CD4-positive, alpha-beta T cell treated with Interleukin-12 subunit alpha and Interleukin-12 subunit beta, for 1 hour (primary cell): Measurements from ENCODE around the gene ZMYND19.
"Not testable (repeated sequence)": the region's sequence is repeated elsewhere in the genome, so short reads cannot be mapped to it uniquely, and the experiment has no call there.

ENCODE experiments used
- DNase-seq: peaks from one replicate; pipeline ENCODE4 v3.0.0-alpha.2; 2020

ZMYND19 gene

GRCh38 chr9:137586854-137587253 lies 3.5 kb downstream of the ZMYND19 start:
- DNase-seq, result no peak

- no peak for DNase-seq
These were observed 6.4 kb downstream of the ZMYND19 start for GRCh38 chr9:137583957-137584356.

DNA sequence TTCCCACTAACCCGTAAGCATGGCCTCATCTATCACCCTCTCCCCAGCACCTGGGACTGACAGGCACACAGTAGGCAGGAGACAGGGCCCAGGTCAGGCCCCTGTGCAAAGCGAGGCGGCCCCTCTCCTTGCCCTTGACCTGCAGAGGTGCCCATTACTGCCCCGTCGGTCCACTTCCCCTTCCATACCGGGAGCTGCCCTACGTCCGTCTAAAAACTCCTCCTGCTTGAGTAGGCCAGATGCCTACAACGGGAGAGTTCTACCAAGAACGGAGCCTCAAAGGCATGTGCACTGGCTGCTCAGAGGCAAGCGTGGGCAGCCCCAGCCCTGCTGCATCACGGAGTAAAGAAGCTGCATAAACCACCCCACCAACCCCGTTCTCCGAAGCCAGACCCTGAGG lies 7.0 kb downstream of the ZMYND19 start:
- no peak for DNase-seq

DNA sequence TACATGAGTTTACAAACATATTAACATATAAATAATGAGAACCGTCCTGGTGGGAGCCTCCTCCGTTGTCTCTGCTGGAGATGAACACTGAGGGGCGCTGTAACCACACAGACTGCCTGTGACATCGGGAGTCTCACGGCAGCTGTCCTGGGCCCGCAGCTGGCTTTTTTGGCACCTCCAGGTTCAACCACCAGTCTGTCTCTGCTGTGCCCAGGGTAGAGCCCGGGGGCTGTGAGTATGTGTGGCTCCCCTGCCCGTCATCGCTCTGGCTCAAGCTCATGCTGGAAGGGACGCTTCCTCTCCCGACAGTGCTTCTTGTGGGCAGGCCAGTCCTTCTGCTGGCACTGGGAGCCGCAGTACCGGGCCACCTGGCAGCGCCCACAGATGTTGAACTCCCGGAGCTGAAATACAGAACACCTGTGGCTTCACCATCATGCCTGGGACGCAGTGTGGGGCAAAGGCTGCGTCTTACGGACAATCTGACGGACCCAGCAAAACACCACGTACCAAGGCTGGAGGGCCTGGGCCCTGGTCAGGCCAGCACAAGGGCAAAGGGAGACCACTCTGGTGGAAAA lies 7.9 kb downstream of the ZMYND19 start:
- DNase-seq, result peak; percentile 21

DNA sequence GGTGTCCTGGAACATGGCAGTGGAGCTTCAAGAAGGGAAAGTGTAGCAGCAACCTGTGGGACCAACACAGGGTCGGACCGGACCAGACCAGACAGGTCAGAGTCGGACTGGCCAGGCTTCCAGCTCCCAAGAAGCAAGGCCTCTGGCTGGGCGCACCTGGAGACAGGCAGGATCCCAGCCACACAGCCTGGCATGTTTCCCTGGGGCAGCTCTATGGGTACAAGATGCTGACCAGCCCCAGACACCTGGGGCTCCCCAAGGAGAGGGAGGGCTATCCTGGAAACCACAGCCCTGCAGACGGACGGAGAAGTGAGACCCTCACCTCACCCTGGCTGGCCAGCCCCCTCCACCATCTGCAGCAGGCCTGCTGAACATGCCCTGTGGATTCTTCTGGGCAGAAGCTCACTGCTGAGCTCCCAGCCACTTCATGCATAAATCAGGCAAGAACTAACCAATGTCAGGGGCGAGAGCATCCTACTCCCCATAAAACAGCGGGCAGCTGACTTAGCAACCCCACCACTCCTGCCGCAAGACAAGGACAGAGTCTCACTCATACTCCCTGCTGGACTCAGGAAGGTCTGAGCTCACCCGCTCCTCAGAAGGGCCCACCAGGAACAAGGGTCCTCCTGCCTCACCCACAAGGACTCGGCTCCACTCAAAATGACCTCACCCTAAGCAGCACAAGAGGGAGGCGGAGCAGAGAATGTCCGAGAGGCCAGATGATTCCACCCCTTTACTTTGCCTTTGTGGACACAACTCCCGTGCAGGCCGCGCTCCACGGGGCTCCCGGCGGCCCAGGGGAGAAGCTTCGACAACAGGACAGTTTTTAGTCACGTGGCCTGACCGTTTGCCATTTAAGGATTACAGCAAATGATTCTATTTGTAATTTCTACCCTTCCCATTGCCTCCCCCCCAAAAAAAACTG lies 8.7 kb downstream of the ZMYND19 start:
- DNase-seq, result no peak

- no peak for DNase-seq
These were observed 9.4 kb downstream of the ZMYND19 start for GRCh38 chr9:137580954-137581322.

DNA sequence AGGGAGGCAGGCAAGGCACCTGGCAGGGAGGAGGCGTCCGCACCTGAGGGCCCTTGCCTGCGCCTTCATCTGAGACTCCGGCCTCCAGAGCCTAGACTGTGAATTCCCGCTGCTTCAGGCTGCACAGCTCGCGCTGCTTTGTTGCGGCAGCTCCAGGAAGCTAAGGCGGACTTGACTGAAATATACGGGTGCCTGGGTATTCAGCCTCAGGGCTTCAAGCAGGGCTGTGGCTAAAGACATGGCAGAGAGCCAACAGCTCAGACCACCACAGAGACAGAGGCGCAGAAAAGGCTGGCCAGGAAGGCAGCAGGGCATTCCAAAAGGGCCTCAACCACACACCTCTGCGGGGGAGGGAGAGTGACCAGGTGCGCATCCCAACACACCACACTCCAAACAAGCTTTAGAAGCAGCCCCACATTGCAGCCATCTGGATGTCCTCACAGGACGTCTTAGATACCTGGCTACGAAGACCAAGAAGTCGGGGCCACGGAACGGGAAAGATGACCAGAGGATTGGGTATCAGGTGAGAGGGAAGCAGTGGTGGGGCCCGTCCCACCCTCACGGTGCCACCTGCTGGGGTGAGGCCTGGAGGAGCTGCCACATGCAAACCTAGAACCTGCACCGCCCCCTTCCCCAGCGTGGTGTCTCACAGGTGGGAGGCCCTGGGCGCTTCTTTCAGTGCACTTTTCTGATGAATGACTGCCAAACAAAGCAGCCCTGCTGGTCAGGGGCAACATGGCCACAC lies 9.9 kb downstream of the ZMYND19 start:
- DNase-seq, result no peak

DNA sequence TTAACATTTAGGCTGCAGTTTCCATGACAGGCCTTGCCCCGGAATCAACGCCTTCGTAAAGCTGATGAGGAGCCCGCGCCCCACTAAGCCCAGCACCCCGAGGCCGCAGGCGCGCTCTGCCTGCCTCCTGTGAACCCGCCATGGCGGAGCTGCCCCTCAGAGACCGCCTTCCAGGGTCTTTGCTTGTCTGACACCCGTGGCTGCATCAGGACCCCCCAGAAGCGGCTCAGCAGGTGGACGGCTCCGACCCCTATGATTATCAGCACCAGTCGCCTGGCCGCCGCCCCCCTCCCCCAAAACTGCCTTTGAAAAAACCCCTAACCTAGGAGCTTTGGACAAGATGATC lies 11.1 kb downstream of the ZMYND19 start:
- no peak for DNase-seq

DNA sequence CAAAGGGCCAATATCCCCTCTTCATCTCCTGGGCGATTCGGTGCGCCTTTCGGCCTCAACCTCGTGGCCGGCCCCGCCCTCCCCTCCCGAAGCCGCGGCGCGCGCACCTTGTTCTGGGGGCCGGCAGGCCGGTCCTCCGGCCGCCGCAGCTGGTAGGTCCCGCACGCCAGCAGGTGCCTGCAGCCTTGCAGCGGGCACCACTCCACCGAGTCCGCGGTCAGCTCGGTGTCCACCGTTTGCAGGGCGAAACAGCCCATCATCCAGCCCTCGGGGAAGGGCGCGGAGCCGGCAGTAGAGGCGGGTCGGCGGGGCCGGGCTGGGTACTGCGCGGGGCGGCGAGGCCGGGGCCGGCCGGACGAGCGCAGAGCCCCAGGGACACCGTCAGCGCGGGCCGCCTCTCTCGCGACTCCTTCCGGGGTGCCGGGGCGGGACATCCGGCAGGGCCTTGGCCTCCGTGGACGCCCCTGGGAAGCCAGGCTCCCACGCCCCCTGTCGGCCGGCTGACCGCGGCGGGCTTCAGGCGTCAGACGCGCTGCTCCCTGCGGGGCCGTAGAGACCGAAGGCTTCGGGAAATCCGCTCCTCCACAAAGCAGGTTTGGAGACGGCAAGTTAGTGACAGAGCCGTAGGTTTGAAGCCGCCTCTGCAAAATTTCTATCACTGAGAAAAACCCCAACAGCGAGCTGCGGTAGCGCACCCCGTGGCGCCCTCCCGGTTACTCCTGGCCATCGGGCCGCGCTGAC lies 11.6 kb downstream of the ZMYND19 start, which contains the start of gene DPH7:
TSS of gene DPH7 (minus strand) at position 408 of the 741 bp plus-strand sequence. CDS start at position 260, 148 bp downstream.
- DNase-seq, result peak; percentile 94

- DNase-seq, result no peak
These were observed 14.4 kb downstream of the ZMYND19 start for GRCh38 chr9:137575716-137576411.

GRCh38 chr9:137575364-137575715 lies 15.0 kb downstream of the ZMYND19 start:
- peak; percentile 40 for DNase-seq

- no peak for DNase-seq
These were observed 16.1 kb downstream of the ZMYND19 start for GRCh38 chr9:137574192-137574591.

- no peak for DNase-seq
These were observed 19.7 kb downstream of the ZMYND19 start for GRCh38 chr9:137570566-137570965.

DNA sequence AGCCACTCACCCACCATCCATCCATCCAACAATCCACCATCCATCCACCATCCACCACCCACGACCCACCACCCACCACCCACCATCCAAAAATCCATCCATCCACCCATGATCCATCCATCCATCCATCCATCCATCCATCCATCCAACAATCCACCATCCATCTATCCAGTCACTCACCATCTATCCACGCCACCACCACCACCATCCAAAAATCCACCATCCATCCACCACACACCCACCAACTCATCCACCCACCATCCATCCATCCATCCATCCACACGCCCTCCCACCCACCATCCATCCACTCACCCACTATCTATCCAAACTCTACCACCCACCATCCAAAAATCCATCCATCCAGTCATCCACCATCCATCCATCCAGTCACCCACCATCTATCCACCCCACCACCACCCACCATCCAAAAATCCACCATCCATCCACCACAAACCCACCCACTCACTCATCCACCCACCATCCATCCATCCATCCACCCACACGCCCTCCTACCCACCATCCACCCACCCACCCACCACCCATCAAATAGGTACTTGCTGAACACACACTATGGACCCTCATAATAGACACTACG lies 20.6 kb downstream of the ZMYND19 start:
- DNase-seq, result no peak

- not testable (repeated sequence) for DNase-seq
These were observed 21.9 kb downstream of the ZMYND19 start for GRCh38 chr9:137568445-137568844.

DNA sequence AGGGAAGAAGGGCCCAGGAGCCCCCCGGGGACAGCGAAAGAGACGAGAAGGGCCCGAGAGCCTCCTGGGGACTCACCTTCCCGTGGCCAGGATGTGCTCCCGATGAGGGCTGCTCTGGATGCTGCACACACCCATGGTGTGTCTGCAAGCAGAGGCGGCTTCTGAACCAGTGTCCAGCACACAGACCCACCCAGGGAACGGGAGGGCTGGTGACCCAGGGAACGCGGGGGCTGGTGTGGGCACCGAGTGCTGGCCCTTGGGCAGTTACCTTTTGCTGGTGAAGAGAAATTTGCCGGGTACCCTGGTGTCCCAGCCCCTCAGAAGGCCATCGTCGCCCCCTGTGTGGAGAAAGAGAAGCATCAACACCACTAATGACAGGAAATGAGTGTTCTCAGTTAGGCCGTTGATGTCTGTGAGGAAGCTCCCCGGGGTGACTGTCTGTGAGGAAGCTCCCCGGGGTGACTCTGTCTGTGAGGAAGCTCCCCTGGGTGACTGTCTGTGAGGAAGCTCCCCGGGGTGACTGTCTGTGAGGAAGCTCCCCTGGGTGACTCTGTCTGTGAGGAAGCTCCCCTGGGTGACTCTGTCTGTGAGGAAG lies 25.4 kb downstream of the ZMYND19 start:
- DNase-seq, result no peak

DNA sequence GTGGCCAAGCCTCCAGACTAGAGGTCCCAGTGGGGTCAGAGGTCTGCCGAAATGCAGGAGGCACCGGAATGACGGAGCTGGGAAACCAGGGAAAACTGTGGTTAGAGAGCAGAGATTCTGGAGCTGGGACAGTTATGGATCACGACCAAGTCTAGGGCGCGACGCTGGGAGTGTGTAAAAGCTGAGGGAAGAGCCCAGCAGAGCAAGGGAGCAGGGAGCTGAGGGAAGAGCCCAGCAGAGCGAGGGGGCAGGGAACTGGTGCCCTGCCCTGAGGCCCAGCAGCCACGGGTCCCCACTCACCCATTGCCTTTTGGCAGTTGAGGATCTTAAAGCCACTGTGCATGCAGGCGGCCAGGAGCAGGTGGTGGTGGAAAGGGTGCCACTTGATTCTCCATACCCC lies 26.2 kb downstream of the ZMYND19 start:
- DNase-seq, result no peak

DNA sequence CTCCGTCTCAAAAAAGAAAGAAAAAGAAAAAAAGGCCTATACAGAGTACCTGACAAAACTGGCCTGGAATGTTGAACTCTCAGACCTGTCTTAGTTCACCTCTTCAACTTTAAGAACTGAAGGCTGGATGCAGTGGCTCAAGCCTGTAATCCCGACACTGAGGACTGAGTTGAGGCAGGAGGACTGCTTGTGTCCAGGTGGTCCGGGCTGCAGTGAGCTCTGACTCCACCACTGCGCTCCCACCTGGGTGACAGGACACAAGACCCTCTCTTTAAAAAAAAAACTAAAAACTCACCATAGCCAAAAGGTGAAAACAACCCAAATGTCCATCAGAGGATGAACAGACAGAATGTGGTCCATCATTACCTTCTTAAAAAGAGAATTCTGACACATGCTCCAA lies 32.2 kb downstream of the ZMYND19 start:
- no peak for DNase-seq

- DNase-seq, result no peak
These were observed 34.1 kb downstream of the ZMYND19 start for GRCh38 chr9:137556069-137556838.

GRCh38 chr9:137555179-137555578 lies 35.1 kb downstream of the ZMYND19 start:
- DNase-seq, result no peak

DNA sequence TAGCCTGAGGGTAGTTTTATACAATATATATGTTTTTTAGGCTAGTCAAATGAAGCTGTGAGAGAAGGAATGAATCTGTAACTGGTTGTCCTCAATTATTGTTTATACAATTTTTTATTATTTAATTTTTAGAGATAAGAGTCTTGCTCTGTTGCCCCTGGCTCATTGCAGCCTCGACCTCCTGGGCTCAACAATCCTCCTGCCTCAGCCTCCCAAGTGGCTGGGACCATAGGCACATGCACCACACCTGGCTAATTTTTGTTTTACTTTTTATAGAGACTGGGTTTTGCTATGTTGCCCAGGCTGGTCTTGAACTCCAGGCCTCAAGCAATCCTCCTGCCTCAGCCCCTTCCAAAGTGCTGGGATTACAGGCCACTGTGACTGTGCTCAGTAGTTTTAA lies 36.0 kb downstream of the ZMYND19 start:
- no peak for DNase-seq
